Erythroblast (primary cell): ENCODE data around the gene SH3RF2.

Experiments
- GATA1 ChIP-seq: IDR thresholded peaks from 2 replicates; pipeline ENCODE4 v1.6.1; 2011; ENCODE audit warnings: low read depth, mild to moderate bottlenecking, control low read depth, low read length, moderate library complexity
- POLR2A ChIP-seq: IDR thresholded peaks from 2 replicates; pipeline ENCODE4 v1.6.1; 2011; ENCODE audit warnings: mild to moderate bottlenecking, low read length

- TF ChIP-seq POLR2A (no peak), GATA1 (no peak)
Observed at GRCh38 chr5:146072595-146072994, 136.2 kb downstream of the SH3RF2 start.
